ENCODE results near the gene ESF1.

DNA sequence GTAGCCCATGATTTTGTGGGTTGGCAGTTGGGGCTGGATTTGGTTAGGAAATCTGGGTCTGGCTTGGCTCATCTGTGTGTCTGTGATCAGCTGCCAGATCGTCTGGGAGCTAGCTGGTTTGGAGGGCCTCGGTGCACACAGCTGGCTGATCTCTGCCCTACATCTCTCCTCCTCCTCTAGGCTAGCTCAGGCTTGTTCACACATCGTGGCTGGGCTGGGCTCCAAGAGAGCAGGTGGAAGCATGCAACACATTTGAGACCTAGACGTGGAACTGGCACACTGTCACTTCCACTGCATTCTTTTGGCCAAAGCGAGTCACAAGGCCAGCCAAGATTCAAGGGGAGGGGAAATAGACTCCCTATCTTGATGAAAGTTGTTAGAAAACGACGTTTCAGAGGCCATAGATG lies 16.0 kb upstream of the ESF1 start:
- TF ChIP-seq SUZ12 (IDR thresholded peaks at IDR 0.05; ENCODE audit: extremely low read depth, insufficient read depth, insufficient read length) (no peak), ZNF274 (IDR thresholded peaks at IDR 0.05; ENCODE audit: low read depth, low read length) (no peak), YY1 (IDR thresholded peaks at IDR 0.05; ENCODE audit: insufficient read depth, insufficient read length) (no peak)
